Astrocyte (in vitro differentiated cells and primary cell): ENCODE data around the gene AURKAIP1. TPM values are rescaled to one million over a fixed set of nuclear protein-coding genes. Genes with fewer than 3 reads are reported as not detected.

Experiments
- DNase-seq: peaks from one replicate; pipeline ENCODE4 v3.0.0-alpha.2; 2010; ENCODE audit warnings: low read depth
- FAIRE-seq: peaks from 2 replicates; lab custom pipeline; 2011; peaks lifted over from hg19 to GRCh38; lab: Jason Lieb, UNC
- H2AFZ ChIP-seq: 2 replicates; pipeline ENCODE4 v1.6.0; 2012; ENCODE audit warnings: low read depth, low read length, inconsistent platforms
- H3K27ac ChIP-seq: 2 replicates; pipeline ENCODE4 v1.5.1; 2011; ENCODE audit warnings: low read depth, low read length, inconsistent platforms
- H3K27me3 ChIP-seq: 2 replicates; pipeline ENCODE4 v1.6.0; 2011; ENCODE audit warnings: low read length, inconsistent platforms; ENCODE audit not compliant: insufficient read depth
- H3K36me3 ChIP-seq: 2 replicates; pipeline ENCODE4 v1.5.1; 2011; ENCODE audit warnings: low read length, inconsistent platforms; ENCODE audit not compliant: insufficient read depth
- H3K4me1 ChIP-seq: 2 replicates; pipeline ENCODE4 v1.5.1; 2011; ENCODE audit warnings: low read length, inconsistent platforms; ENCODE audit not compliant: insufficient read depth
- H3K4me2 ChIP-seq: 2 replicates; pipeline ENCODE4 v1.6.0; 2012; ENCODE audit warnings: low read length, inconsistent platforms
- H3K4me3 ChIP-seq: 2 replicates; pipeline ENCODE4 v1.5.1; 2011; ENCODE audit warnings: low read depth, mild to moderate bottlenecking, low read length, inconsistent platforms; ENCODE audit not compliant: insufficient read depth
- H3K79me2 ChIP-seq: 2 replicates; pipeline ENCODE4 v1.6.0; 2012; ENCODE audit warnings: mild to moderate bottlenecking, low read length, inconsistent platforms; ENCODE audit not compliant: insufficient read depth
- H3K9ac ChIP-seq: 2 replicates; pipeline ENCODE4 v1.6.0; 2012; ENCODE audit warnings: mild to moderate bottlenecking, low read length, inconsistent platforms
- H3K9me3 ChIP-seq: 2 replicates; pipeline ENCODE4 v1.5.1; 2012; ENCODE audit warnings: low read depth, mild to moderate bottlenecking, low read length, inconsistent platforms; ENCODE audit not compliant: insufficient read depth
- H4K20me1 ChIP-seq: 2 replicates; pipeline ENCODE4 v1.6.0; 2012; ENCODE audit warnings: low read length, inconsistent platforms; ENCODE audit not compliant: insufficient read depth
- H3K27ac Mint-ChIP-seq: one replicate; pipeline ENCODE4 v1.8.0; 2021; ENCODE audit warnings: mild to moderate bottlenecking, mixed read lengths; ENCODE audit not compliant: unreplicated experiment
- H3K27me3 Mint-ChIP-seq: one replicate; pipeline ENCODE4 v1.8.0; 2021; ENCODE audit warnings: low read depth, mixed read lengths; ENCODE audit not compliant: unreplicated experiment
- H3K36me3 Mint-ChIP-seq: one replicate; pipeline ENCODE4 v1.8.0; 2021; ENCODE audit warnings: low read depth, mixed read lengths; ENCODE audit not compliant: unreplicated experiment
- H3K4me1 Mint-ChIP-seq: one replicate; pipeline ENCODE4 v1.8.0; 2021; ENCODE audit warnings: low read depth, mixed read lengths; ENCODE audit not compliant: unreplicated experiment
- H3K4me3 Mint-ChIP-seq: one replicate; pipeline ENCODE4 v1.8.0; 2021; ENCODE audit warnings: mild to moderate bottlenecking, moderate library complexity, mixed read lengths; ENCODE audit not compliant: unreplicated experiment
- H3K9me3 Mint-ChIP-seq: one replicate; pipeline ENCODE4 v1.8.0; 2021; ENCODE audit warnings: mild to moderate bottlenecking, mixed read lengths; ENCODE audit not compliant: unreplicated experiment
- EZH2 ChIP-seq: IDR thresholded peaks from 2 replicates; pipeline ENCODE4 v1.6.1; 2012; ENCODE audit warnings: mild to moderate bottlenecking, low read length, inconsistent platforms; ENCODE audit not compliant: insufficient read depth
- total RNA-seq: library from RNA; stranded (reverse); gene quantifications from 2 replicates; pipeline ENCODE4 v1.2.1, GENCODE V29; 2021
- TF ChIP-seq, protein P1 (sequence below): IDR thresholded peaks from 2 replicates; pipeline ENCODE4 v1.5.1; 2011; ENCODE audit warnings: low read depth, mild to moderate bottlenecking, inconsistent platforms, low read length, moderate library complexity; ENCODE audit not compliant: insufficient read depth

AURKAIP1 gene
- total RNA-seq, 1 donor from 2014 or later: 135 TPM

- peak; percentile 32 for DNase-seq
- Histone ChIP-seq H3K27ac (peak overlapping the region; percentile 76), H3K79me2 (peaks cover 61% of the 10 kb centered on the region), H3K4me3 (peak overlapping the region; percentile 78), H3K9me3 (no peaks in the 10 kb centered on the region), H3K36me3 (peaks cover 13% of the 10 kb centered on the region), H3K27me3 (no peaks in the 10 kb centered on the region), H4K20me1 (peaks cover 19% of the 10 kb centered on the region), H2AFZ (peak overlapping the region; percentile 79), H3K4me1 (peaks cover 15% of the 10 kb centered on the region), H3K9ac (peak overlapping the region; percentile 87), H3K4me2 (peak overlapping the region; percentile 97)
- H3K36me3 Mint-ChIP-seq: peaks cover 16% of the 10 kb centered on the region
- peaks cover 27% of the 10 kb centered on the region for H3K4me1 Mint-ChIP-seq
- no peaks in the 10 kb centered on the region for H3K27me3 Mint-ChIP-seq
- peak overlapping the region; percentile 88 for H3K27ac Mint-ChIP-seq
- TF ChIP-seq EZH2: no peak
- TF ChIP-seq, protein P1, sequence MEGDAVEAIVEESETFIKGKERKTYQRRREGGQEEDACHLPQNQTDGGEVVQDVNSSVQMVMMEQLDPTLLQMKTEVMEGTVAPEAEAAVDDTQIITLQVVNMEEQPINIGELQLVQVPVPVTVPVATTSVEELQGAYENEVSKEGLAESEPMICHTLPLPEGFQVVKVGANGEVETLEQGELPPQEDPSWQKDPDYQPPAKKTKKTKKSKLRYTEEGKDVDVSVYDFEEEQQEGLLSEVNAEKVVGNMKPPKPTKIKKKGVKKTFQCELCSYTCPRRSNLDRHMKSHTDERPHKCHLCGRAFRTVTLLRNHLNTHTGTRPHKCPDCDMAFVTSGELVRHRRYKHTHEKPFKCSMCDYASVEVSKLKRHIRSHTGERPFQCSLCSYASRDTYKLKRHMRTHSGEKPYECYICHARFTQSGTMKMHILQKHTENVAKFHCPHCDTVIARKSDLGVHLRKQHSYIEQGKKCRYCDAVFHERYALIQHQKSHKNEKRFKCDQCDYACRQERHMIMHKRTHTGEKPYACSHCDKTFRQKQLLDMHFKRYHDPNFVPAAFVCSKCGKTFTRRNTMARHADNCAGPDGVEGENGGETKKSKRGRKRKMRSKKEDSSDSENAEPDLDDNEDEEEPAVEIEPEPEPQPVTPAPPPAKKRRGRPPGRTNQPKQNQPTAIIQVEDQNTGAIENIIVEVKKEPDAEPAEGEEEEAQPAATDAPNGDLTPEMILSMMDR: peak; percentile 3
- H3K9me3 Mint-ChIP-seq: no peaks in the 10 kb centered on the region
- H3K4me3 Mint-ChIP-seq: peak overlapping the region; percentile 92
- FAIRE-seq: no peak
Observed at GRCh38 chr1:1407636-1408318, 32.8 kb upstream of the AURKAIP1 start.

- H3K36me3 Mint-ChIP-seq: peaks cover 18% of the 10 kb centered on the region
Observed at GRCh38 chr1:1406821-1407635, 32.0 kb upstream of the AURKAIP1 start, which contains the start of gene MRPL20. Gene MRPL20 (minus strand): TSS chr1:1407293. CDS start chr1:1407217, 76 bp downstream.

More at GRCh38 chr1:1406821-1407635, 32.0 kb upstream of the AURKAIP1 start, which contains the start of gene MRPL20:
- peak within 1 kb of the TSS; percentile 97 for H3K4me2 ChIP-seq
- DNase-seq (peak; percentile 76), FAIRE-seq (no peak)
- H3K9me3 ChIP-seq: no peaks in the 10 kb centered on the region
- H3K4me1 Mint-ChIP-seq: peaks cover 32% of the 10 kb centered on the region
- H3K27ac Mint-ChIP-seq: peak within 1 kb of the TSS; percentile 88
- peaks cover 67% of the 10 kb centered on the region for H3K79me2 ChIP-seq
- peak within 1 kb of the TSS; percentile 78 for H3K4me3 ChIP-seq
- no peaks in the 10 kb centered on the region for H3K9me3 Mint-ChIP-seq
- no peaks in the 10 kb centered on the region for H3K27me3 Mint-ChIP-seq
- peaks cover 13% of the 10 kb centered on the region for H3K36me3 ChIP-seq
- no peak for TF ChIP-seq EZH2
- TF ChIP-seq, protein P1: no peak
- H4K20me1 ChIP-seq: peaks cover 26% of the 10 kb centered on the region
- H2AFZ ChIP-seq: peak within 1 kb of the TSS; percentile 79
- peak within 1 kb of the TSS; percentile 76 for H3K27ac ChIP-seq
- H3K4me1 ChIP-seq: peaks cover 20% of the 10 kb centered on the region
- no peaks in the 10 kb centered on the region for H3K27me3 ChIP-seq
- H3K9ac ChIP-seq: peak within 1 kb of the TSS; percentile 87
- H3K4me3 Mint-ChIP-seq: peak within 1 kb of the TSS; percentile 94
